K562 (cell line): ENCODE results near the gene INPP5D. TPM values are rescaled to one million over a fixed set of nuclear protein-coding genes. Genes with fewer than 3 reads are reported as not detected.

Experiments used
- ATAC-seq: fragments of 200-7000 bp; cut with Tn5 transposase; 3 replicates; pipeline ENCODE4 v1.9.1; 2020; ENCODE audit warnings: moderate library complexity
- BruUV-seq: library from RNA; stranded (reverse); fragments of 400-500 nt; replicated peaks from 2 replicates; lab custom pipeline; 2021; lab: Mats Ljungman, UMichigan
- CTCF ChIA-PET: fragments of 300-600 bp; formaldehyde crosslinking; extraction: SDS; loops from one replicate; lab custom pipeline; 2021; ENCODE audit warnings: low intra/inter-chr PET ratio; lab: Yijun Ruan, JAX
- POLR2A ChIA-PET: fragments of 300-600, 350-650 bp; sonication (Branson Sonifier 250); formaldehyde crosslinking; extraction: SDS; loops from one replicate; lab custom pipeline; 2021; ENCODE audit warnings: antibody characterized with exemption, inconsistent platforms; lab: Yijun Ruan, JAX
- DNase-seq, 4 experiments: peaks; one replicate each; pipeline versions ENCODE4 v3.0.0 to v3.0.0-alpha.2; 2011 to 2018; ENCODE audit warnings: low spot score in 3 of 4, mixed read lengths in 3 of 4; ENCODE audit errors: extremely low read depth in 1 of 4
- FAIRE-seq: peaks from 2 replicates; lab custom pipeline; 2011; peaks lifted over from hg19 to GRCh38; lab: Jason Lieb, UNC
- H2AFZ ChIP-seq: 2 replicates; pipeline ENCODE4 v1.6.0; 2011; ENCODE audit warnings: low read depth, low read length, control low read depth, inconsistent platforms
- H3K27ac ChIP-seq: fragments of 200-600 bp; 3 replicates; pipeline ENCODE4 v1.8.0; 2011; ENCODE audit warnings: low read depth, mild to moderate bottlenecking, control low read depth, inconsistent platforms, low read length, moderate library complexity, mixed read lengths; ENCODE audit errors: extremely low read depth
- H3K27me3 ChIP-seq, 2 experiments: fragments of 300-600 bp in 1 of 2; 2 replicates in 1 of 2; 3 replicates in 1 of 2; pipeline versions ENCODE4 v1.6.0 to v1.8.0; 2011; ENCODE audit warnings: inconsistent platforms in 2 of 2, low read length in 2 of 2, mild to moderate bottlenecking in 1 of 2, mixed read lengths in 1 of 2, moderate library complexity in 1 of 2; ENCODE audit not compliant: control insufficient read depth in 2 of 2, insufficient read depth in 2 of 2
- H3K36me3 ChIP-seq: fragments of 300-600 bp; 3 replicates; pipeline ENCODE4 v1.8.0; 2011; ENCODE audit warnings: mild to moderate bottlenecking, low read length, inconsistent platforms; ENCODE audit not compliant: control insufficient read depth, insufficient read depth
- H3K4me1 ChIP-seq, 2 experiments: fragments of 200-600 bp in 1 of 2; replicated peaks in 1 of 2; 2 replicates in 1 of 2; 3 replicates in 1 of 2; pipeline versions ENCODE4 v1.5.1 to v1.8.0; 2011; ENCODE audit warnings: inconsistent platforms in 2 of 2, low read length in 2 of 2, mild to moderate bottlenecking in 1 of 2, mixed read lengths in 1 of 2, moderate library complexity in 1 of 2; ENCODE audit not compliant: control insufficient read depth in 2 of 2, insufficient read depth in 2 of 2
- H3K4me2 ChIP-seq: 2 replicates; pipeline ENCODE4 v1.6.1; 2011; ENCODE audit warnings: low read length, control low read depth, inconsistent platforms, mixed read lengths; ENCODE audit not compliant: insufficient read depth
- H3K4me3 ChIP-seq: fragments of 200-600 bp; sonication (generic), shearing (Covaris generic); 2 replicates; pipeline ENCODE4 v1.5.1; 2016; ENCODE audit warnings: control low read depth, inconsistent platforms
- H3K79me2 ChIP-seq: fragments of 200-600 bp; 3 replicates; pipeline ENCODE4 v1.8.0; 2011; ENCODE audit warnings: low read length, inconsistent platforms; ENCODE audit not compliant: control insufficient read depth, insufficient read depth
- H3K9ac ChIP-seq, 2 experiments: 2 replicates each; pipeline versions ENCODE4 v1.6.0 to v1.6.1; 2011; ENCODE audit warnings: low read depth in 2 of 2, low read length in 2 of 2, control low read depth in 1 of 2, inconsistent platforms in 1 of 2, mild to moderate bottlenecking in 1 of 2, mixed read lengths in 1 of 2; ENCODE audit not compliant: insufficient read depth in 1 of 2
- H3K9me1 ChIP-seq: one replicate; pipeline ENCODE4 v1.6.0; 2011; ENCODE audit warnings: inconsistent platforms, mild to moderate bottlenecking, low read length, moderate library complexity; ENCODE audit not compliant: control insufficient read depth, insufficient read depth
- H3K9me3 ChIP-seq: replicated peaks from 2 replicates; pipeline ENCODE4 v1.5.1; 2011; ENCODE audit warnings: low read depth, low read length, inconsistent platforms; ENCODE audit not compliant: control insufficient read depth, insufficient read depth
- H4K20me1 ChIP-seq: replicated peaks from 2 replicates; pipeline ENCODE4 v1.6.1; 2011; ENCODE audit warnings: low read length, inconsistent platforms, mixed read lengths; ENCODE audit not compliant: control insufficient read depth, insufficient read depth
- JUNB ChIP-seq: fragments of 450-650 bp; formaldehyde crosslinking; conservative IDR thresholded peaks from 2 replicates; pipeline ENCODE4 v1.4.0; 2020; ENCODE audit warnings: mild to moderate bottlenecking
- KAT8 ChIP-seq: fragments of 450-650 bp; IDR thresholded peaks from 2 replicates; pipeline ENCODE4 v1.6.1; 2016; ENCODE audit warnings: low read depth, mild to moderate bottlenecking
- MXI1 ChIP-seq: IDR thresholded peaks from 2 replicates; pipeline ENCODE4 v1.6.1; 2011; ENCODE audit warnings: low read depth, mild to moderate bottlenecking, improper control_type of control experiment, low read length
- WGBS: fragments of 100-300 bp; shearing (Covaris generic); methylation state at CpG from one replicate; pipeline ENCODE4 v1.1.6; 2016; ENCODE audit warnings: low coverage, mixed read lengths; ENCODE audit not compliant: insufficient coverage; ENCODE audit errors: missing lambda C conversion rate; 5-methylcytosine and 5-hydroxymethylcytosine counted together
- in situ Hi-C: fragments of 300-500 bp; cut with MboI; formaldehyde crosslinking; loops from 4 replicates; pipeline ENCODE4 v1.15.0; 2018; ENCODE audit warnings: inconsistent platforms, mixed read lengths
- intact Hi-C: fragments of 100-400 bp; cut with micrococcal nuclease; formaldehyde crosslinking; loops from 2 replicates; pipeline ENCODE4 v1.14.2; 2022
- polyA plus RNA-seq, 8 experiments: library from polyadenylated mRNA; depleted of rRNA in 4 of 8; stranded (reverse) in 5 of 8; unstranded in 3 of 8; fragments of >200 nt; fragmentation: Nextera tagmentation in 2 of 8; fragmentation: Illumina TruSeq in 1 of 8; extraction: Ambion mirVana in 2 of 8; extraction: Trizol in 1 of 8; gene quantifications; 2 replicates each; pipeline versions ENCODE4 v1.2.1 to v1.2.3, GENCODE V29; 2011 to 2014; ENCODE audit warnings: inconsistent platforms in 1 of 8, missing spikeins in 1 of 8
- total RNA-seq, 7 experiments: library from RNA; depleted of rRNA in 6 of 7; stranded (reverse); fragments of >200 nt in 6 of 7; fragmentation: Illumina TruSeq in 2 of 7; extraction: Trizol in 2 of 7; gene quantifications; 2 replicates each; pipeline versions ENCODE4 v1.2.1 to v1.2.3, GENCODE V29; 2011 to 2021; ENCODE audit warnings: low replicate concordance in 1 of 7
- TF ChIP-seq, protein P1 (sequence below), 2 experiments: fragments of 450-650 bp in 1 of 2; sonication (generic) in 1 of 2; formaldehyde crosslinking in 1 of 2; IDR thresholded peaks in 1 of 2; conservative IDR thresholded peaks in 1 of 2; 2 replicates each; pipeline versions ENCODE4 v1.6.1 to v1.8.1; 2016 to 2023; ENCODE audit warnings: mild to moderate bottlenecking in 2 of 2, moderate library complexity in 2 of 2, inconsistent platforms in 1 of 2, missing genetic modification reagents in 1 of 2

Gene INPP5D
- total and polyA plus RNA-seq, 9 of the 15 experiments (the other 6 are each of a cell fraction or from before 2014, with no cell fraction given) = 0.55 to 6.2 (median 2.2) TPM

DNA sequence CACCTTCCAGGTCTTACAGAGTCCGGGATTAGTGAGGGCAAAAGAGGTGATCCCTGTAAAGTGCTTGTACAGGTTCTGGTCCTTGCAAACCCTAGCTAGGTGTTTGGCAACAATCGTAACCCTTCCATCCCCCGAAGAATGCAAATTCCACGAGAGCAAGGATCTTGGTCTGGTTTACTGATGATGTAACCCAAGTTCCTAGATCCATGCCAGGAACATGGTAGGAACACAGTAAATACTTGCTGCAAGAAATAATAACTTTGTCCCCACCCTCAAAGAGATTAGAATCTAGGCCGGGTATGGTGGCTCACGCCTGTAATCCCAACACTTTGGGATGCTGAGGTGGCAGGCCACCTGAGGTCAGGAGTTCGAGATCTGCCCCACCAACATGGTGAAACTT lies 34.4 kb upstream of the INPP5D start:
- Histone ChIP-seq H3K36me3 (no peaks in the 10 kb centered on the region), H2AFZ (no peak overlapping the region), H3K79me2 (no peaks in the 10 kb centered on the region), H3K9me3 (no peaks in the 10 kb centered on the region), H4K20me1 (no peaks in the 10 kb centered on the region), H3K4me3 (no peak overlapping the region), H3K4me1 (peaks cover 0 to 10% of the 10 kb centered on the region in 2 experiments; a peak in 3 of 5 replicates), H3K9ac (no peak overlapping the region), H3K9me1 (no peaks in the 10 kb centered on the region), H3K27me3 (0 out of 5 replicates have a peak, but pooled peaks cover 0 to 5% of the 10 kb centered on the region in 2 experiments), H3K27ac (no peak overlapping the region), H3K4me2 (no peak overlapping the region)
- TF ChIP-seq KAT8 (no peak), JUNB (no peak), MXI1 (no peak)
- TF ChIP-seq, protein P1, sequence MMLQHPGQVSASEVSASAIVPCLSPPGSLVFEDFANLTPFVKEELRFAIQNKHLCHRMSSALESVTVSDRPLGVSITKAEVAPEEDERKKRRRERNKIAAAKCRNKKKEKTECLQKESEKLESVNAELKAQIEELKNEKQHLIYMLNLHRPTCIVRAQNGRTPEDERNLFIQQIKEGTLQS (IDR thresholded peaks at IDR 0.05) = 0 out of 2 replicates have a peak, but pooled peaks have one; percentile 11
- TF ChIP-seq, protein P1 (CRISPR knock-in tag; conservative IDR thresholded peaks at IDR 0.05) = no peak
- DNase-seq (no peak), ATAC-seq (no peak), FAIRE-seq (no peak)
- ChIA-PET POLR2A (no interaction called here), CTCF (no interaction called here)
- WGBS = 10% methylated on average over 6 of the region's 7 CpGs
- in situ Hi-C loops = no loop called here
- BruUV-seq = no TSS peak
- intact Hi-C loops = loop anchor here (10.0 kb wide), 2 partner anchors 171 to 421 kb away; no protein-coding TSS in a partner anchor
